Measurements from ENCODE around the gene ASNSD1.
"Not testable (repeated sequence)": the region's sequence is repeated elsewhere in the genome, so short reads cannot be mapped to it uniquely, and the experiment has no call there.

The ASNSD1 gene

DNA sequence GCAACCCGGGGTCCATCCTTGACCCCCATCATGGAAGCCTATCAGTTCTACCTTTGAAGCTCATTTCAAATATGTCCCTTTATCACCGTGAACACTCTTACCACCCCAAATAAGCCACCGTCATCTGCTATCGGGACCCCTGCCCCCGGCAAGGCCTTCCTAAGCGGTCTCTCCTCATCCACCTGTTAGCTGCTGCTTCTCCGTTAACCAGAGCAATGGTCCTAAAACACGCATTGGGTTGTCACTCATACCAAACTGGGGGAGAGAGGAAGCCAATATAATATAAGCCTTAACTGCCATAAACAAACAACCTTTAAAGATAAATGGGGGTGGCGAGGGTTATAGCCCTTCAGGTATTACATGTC, 680 bp downstream of the ASNSD1 start:
- peaks cover 35% of the 10 kb centered on the region for H3K4me1 ChIP-seq
- peaks cover 18% of the 10 kb centered on the region for H3K36me3 ChIP-seq
- peak overlapping the region; percentile 95 for H3K9ac ChIP-seq
- H3K9me3 ChIP-seq = no peaks in the 10 kb centered on the region
- H4K20me1 ChIP-seq = peaks cover 38% of the 10 kb centered on the region; the same call in 1 of the 2 replicates
- H3K27ac ChIP-seq = peak overlapping the region; percentile 91
- no peaks in the 10 kb centered on the region for H3K27me3 ChIP-seq
- H3K4me2 ChIP-seq = peak overlapping the region; percentile 95
- TF ChIP-seq Cebpa-rat (IDR thresholded peaks at IDR 0.05) = no peak
- peak overlapping the region; percentile 90 for H3K4me3 ChIP-seq

DNA sequence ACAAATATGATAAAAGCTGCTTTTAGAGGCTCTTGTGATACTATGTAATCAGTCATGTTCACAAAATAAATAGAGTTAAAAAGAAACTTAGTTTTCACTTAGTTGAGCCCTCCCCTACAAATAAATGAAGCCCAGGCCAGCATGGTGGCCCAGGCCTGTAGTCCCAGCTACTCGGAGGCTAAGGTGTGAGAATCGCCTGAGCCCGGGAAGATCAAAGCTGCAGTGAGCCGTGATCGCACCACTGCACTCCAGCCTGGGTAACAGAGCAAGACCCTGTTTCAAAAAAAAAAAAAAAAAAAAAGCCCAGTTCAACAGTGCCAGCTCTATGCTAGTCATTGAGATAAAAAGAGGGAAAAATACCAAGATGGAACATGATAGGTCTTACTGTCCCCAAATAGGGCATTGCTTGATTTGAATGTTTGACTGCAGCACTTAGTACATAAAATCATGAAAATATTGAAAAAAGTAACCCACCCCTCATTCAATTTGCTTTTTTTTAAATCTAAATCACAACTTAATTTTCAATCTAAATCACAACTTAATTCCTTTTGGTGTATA, 1.5 kb downstream of the ASNSD1 start:
- Histone ChIP-seq H3K27ac (no peak overlapping the region), H4K20me1 (peaks cover 38% of the 10 kb centered on the region; the same call in 1 of the 2 replicates), H3K4me2 (peak overlapping the region; percentile 95), H3K27me3 (no peaks in the 10 kb centered on the region), H3K9ac (peak overlapping the region; percentile 95), H3K9me3 (no peaks in the 10 kb centered on the region), H3K4me1 (peaks cover 30% of the 10 kb centered on the region), H3K36me3 (peaks cover 26% of the 10 kb centered on the region), H3K4me3 (peak overlapping the region; percentile 90)
- no peak for TF ChIP-seq Cebpa-rat (IDR thresholded peaks at IDR 0.05)

DNA sequence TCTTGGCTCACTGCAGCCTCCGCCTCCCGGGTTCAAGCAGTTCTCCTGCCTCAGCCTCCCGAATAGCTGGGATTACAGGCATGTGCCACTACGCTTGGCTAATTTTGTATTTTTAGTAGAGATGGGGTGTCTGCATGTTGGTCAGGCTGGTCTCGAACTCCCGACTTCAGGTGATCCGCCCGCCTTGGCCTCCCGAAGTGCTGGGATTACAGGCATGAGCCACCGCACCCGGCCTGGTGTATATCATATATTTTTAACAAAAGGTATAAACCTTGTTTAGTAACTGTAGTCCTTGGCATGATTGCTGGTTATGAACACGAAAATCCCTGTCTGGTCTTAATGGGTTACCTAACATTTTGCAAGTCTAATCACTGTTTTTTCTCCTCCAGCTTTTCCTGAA, 2.1 kb downstream of the ASNSD1 start:
- Histone ChIP-seq H3K4me1 (peaks cover 25% of the 10 kb centered on the region), H3K36me3 (peaks cover 32% of the 10 kb centered on the region), H3K4me2 (peak overlapping the region; percentile 95), H4K20me1 (peaks cover 38% of the 10 kb centered on the region; the same call in 1 of the 2 replicates)
- H3K27ac ChIP-seq, H3K27me3 ChIP-seq, H3K9ac ChIP-seq, H3K9me3 ChIP-seq, H3K4me3 ChIP-seq: not testable (repeated sequence)

DNA sequence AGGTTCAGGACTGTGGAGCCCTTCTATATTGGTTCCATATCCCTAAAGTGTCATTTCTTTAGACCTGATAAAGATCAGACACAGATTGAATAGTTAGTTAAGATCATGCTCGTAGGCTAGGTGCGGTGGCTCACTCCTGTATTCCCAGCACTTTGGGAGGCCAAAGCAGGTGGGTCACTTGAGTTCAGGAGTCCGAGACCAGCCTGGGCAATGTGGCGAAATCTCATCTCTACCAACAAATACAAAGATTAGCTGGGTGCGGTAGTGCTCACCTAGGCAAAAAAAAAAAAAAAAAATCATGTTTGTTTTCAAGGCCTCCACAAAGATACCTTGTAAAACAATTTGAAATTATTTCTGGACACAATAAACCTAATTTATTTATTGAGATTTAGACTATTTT, 8.7 kb downstream of the ASNSD1 start:
- no peaks in the 10 kb centered on the region for H3K27me3 ChIP-seq
- H3K9ac ChIP-seq = no peak overlapping the region
- H3K4me3 ChIP-seq = no peak overlapping the region
- H3K36me3 ChIP-seq = peaks cover 68% of the 10 kb centered on the region
- H3K27ac ChIP-seq = no peak overlapping the region
- H3K4me1 ChIP-seq = peaks cover 12% of the 10 kb centered on the region
- no peaks in the 10 kb centered on the region for H3K9me3 ChIP-seq
- H3K4me2 ChIP-seq = no peak overlapping the region
- no peak for TF ChIP-seq Cebpa-rat (IDR thresholded peaks at IDR 0.05)
- peaks cover 22% of the 10 kb centered on the region; the same call in 1 of the 2 replicates for H4K20me1 ChIP-seq

DNA sequence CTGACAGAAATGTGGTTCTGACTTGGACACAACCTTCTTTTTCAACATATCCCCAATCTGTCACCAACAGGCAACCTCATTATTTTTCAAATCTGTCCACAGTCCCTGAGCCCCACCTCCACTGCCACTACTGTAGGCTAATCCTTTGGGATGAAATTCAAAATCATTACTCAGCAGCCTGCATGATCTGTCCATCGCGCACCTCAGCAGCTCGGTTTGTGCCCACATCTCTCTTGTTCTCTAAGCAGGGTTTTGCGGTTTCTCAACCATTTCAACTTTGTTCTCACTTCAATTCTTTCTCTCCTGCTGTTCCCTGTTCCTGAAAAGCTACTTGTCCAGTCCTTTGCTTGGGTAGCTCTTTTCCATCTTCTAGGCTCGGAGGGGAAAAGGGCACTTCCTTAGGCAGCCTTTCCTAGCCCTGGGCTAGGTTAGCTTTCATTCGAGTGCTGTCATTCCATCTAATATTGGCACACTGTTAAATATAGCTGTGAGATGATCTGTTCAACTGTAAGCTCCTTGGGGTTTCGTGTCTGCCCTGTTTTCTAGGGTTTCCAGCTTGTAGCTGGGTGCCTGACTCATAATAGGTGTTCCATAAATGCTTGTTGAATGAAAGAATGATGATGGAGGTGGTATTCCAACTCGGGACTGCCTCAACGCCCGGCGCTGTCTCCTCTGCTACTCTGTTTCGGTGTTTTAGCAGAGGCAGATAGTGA, 12.6 kb downstream of the ASNSD1 start:
- Histone ChIP-seq H3K27me3 (no peaks in the 10 kb centered on the region), H3K36me3 (peaks cover 35% of the 10 kb centered on the region), H3K27ac (peak overlapping the region; percentile 80), H3K9me3 (peaks cover 17% of the 10 kb centered on the region), H4K20me1 (0 out of 2 replicates have a peak, but pooled peaks cover 9% of the 10 kb centered on the region), H3K4me1 (peaks cover 18% of the 10 kb centered on the region), H3K4me2 (peak overlapping the region; percentile 89), H3K9ac (peak overlapping the region; percentile 78), H3K4me3 (peak overlapping the region; percentile 68)
- no peak for TF ChIP-seq Cebpa-rat (IDR thresholded peaks at IDR 0.05)

DNA sequence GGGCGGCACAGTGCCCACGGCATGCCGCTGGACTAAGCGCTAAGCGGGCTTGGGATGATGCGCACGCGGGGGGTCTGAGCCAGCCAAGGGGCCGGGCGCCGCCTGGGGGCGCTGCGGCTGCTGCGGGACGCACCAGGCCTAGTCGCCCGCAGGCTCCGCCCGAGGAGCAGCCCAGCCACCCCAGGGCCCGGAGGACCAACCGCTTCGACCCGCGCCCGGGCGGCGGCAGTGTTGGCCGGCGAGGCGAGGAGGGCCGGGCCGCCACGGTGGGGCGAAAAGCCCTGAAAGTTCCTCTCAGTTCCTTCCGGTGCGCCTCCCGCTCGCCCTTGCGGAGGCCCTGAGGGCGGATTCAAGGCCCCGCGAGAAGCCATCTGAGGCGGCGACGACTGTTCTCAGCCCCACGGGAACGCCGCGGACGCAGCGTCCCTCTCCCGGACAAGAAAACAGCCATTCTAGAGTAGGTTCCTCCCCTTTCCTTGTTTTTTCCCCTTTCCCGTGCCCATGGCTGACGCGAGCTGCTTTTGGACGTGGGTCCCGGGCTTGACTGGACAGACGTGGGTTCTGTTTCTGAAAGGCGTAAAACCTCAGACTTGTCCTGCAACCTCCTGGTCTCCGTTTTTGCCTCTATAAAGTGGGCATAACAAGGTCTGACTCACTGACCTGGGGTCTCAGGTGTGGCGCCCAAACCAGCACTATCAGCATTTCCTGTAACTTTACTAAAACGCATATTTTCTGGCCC, 13.3 kb downstream of the ASNSD1 start, which contains the start of gene ANKAR:
Gene ANKAR, plus strand, starts transcription at position 297 of the 739 bp plus-strand sequence. CDS start 1,821 bp downstream, outside the sequence.
- no peak for TF ChIP-seq Cebpa-rat (IDR thresholded peaks at IDR 0.05)
- Histone ChIP-seq H4K20me1 (0 out of 2 replicates have a peak, but pooled peaks cover 9% of the 10 kb centered on the region), H3K36me3 (peaks cover 31% of the 10 kb centered on the region), H3K27ac (peak within 1 kb of the TSS; percentile 80), H3K9me3 (peaks cover 17% of the 10 kb centered on the region), H3K4me3 (peak within 1 kb of the TSS; percentile 68), H3K9ac (peak within 1 kb of the TSS; percentile 78), H3K4me2 (peak within 1 kb of the TSS; percentile 89), H3K27me3 (no peaks in the 10 kb centered on the region), H3K4me1 (peaks cover 18% of the 10 kb centered on the region)

DNA sequence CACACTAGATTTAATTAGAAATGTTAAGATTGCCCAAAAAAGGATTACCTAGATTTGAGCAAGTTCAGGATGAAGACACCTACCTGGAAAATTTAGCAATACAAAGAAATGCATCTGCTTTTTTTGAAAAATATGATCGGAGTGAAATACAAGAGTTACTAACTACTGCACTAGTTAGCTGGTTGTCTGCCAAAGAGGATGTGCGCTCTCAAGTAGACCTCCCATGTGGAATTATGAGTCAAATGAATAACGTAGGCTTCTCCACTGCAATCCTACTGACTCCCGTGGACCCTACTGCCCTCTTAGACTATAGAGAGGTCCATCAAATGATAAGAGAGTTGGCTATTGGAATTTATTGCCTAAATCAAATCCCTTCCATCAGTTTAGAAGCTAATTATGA, 15.2 kb downstream of the ASNSD1 start:
- Histone ChIP-seq H3K27ac (no peak overlapping the region), H4K20me1 (0 out of 2 replicates have a peak, but pooled peaks cover 4% of the 10 kb centered on the region), H3K9ac (no peak overlapping the region), H3K4me3 (no peak overlapping the region), H3K27me3 (no peaks in the 10 kb centered on the region), H3K9me3 (peaks cover 17% of the 10 kb centered on the region), H3K36me3 (peaks cover 15% of the 10 kb centered on the region), H3K4me2 (no peak overlapping the region), H3K4me1 (peaks cover 18% of the 10 kb centered on the region)
- TF ChIP-seq Cebpa-rat (IDR thresholded peaks at IDR 0.05) = no peak

DNA sequence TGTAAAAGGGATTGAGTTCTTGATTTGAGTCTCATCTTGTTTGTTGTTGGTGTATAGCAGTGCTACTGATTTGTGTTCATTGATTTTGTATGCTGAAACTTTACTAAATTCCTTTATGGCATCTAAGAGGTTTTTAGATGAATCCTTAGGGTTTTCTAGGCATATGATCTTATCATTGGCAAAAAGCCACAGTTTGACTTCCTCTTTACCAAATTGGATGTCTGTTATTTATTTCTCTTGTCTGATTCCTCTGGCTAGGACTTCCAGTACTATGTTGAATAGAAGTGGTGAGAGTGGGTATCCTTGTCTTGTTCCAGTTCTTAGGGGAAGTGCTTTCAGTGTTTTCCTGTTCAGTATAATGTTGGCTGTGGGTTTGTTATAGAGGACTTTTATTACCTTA, 18.0 kb downstream of the ASNSD1 start:
- H3K27me3 ChIP-seq = no peaks in the 10 kb centered on the region
- no peak overlapping the region for H3K4me3 ChIP-seq
- H3K27ac ChIP-seq = no peak overlapping the region
- no peak overlapping the region for H3K4me2 ChIP-seq
- peaks cover 17% of the 10 kb centered on the region for H3K9me3 ChIP-seq
- H3K9ac ChIP-seq = no peak overlapping the region
- H3K4me1 ChIP-seq = peaks cover 9% of the 10 kb centered on the region
- TF ChIP-seq Cebpa-rat (IDR thresholded peaks at IDR 0.05) = no peak
- no peaks in the 10 kb centered on the region for H3K36me3 ChIP-seq
- no peaks in the 10 kb centered on the region for H4K20me1 ChIP-seq

DNA sequence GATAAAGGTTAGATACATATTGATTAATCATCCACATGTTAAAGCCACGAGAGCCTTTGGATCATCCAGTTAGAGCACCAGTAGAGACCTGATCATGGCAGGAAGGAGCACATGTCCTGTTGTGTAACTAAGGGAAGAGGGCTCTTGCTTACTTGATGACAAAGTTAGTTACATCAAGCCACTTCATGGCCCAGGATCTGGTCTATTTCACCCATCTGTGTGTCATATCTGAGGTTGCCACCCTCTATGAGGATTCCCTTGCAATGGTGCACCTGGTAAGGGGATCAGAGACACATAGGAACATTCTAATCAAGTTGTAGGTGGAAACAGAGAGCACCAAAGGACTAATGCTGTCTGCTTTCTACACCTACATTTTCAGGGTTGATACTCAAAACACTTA, 19.9 kb downstream of the ASNSD1 start:
- H3K27me3 ChIP-seq = no peaks in the 10 kb centered on the region
- no peaks in the 10 kb centered on the region for H4K20me1 ChIP-seq
- H3K4me1 ChIP-seq = peaks cover 7% of the 10 kb centered on the region; the same call in 1 of the 2 replicates
- H3K4me2 ChIP-seq = no peak overlapping the region
- H3K4me3 ChIP-seq = no peak overlapping the region
- no peak for TF ChIP-seq Cebpa-rat (IDR thresholded peaks at IDR 0.05)
- H3K9me3 ChIP-seq = peaks cover 17% of the 10 kb centered on the region
- H3K9ac ChIP-seq = no peak overlapping the region
- no peaks in the 10 kb centered on the region for H3K36me3 ChIP-seq
- no peak overlapping the region for H3K27ac ChIP-seq

DNA sequence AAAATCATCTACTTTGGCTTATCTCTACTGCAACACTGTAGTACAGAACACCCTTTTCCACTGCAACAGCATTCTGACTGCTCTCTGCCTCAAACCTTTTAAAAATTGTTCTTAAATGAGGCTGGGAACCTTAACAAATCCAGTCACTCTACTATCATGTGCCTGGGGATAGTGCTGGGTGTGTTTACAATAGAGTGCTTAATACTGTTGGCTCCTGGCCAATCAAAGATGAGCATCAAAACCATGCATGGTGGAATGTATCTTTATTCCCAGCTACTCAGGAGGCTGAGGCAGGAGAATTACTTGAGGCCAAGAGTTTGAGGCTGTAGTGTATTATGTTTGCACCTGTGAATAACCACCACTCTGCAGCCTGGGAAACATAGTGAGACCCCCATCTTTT, 20.6 kb downstream of the ASNSD1 start:
- Histone ChIP-seq H3K4me2 (no peak overlapping the region), H3K9me3 (peaks cover 17% of the 10 kb centered on the region), H3K27ac (no peak overlapping the region), H3K4me1 (peaks cover 7% of the 10 kb centered on the region; the same call in 1 of the 2 replicates), H3K27me3 (no peaks in the 10 kb centered on the region), H3K36me3 (no peaks in the 10 kb centered on the region), H4K20me1 (no peaks in the 10 kb centered on the region), H3K4me3 (no peak overlapping the region), H3K9ac (no peak overlapping the region)
- TF ChIP-seq Cebpa-rat (IDR thresholded peaks at IDR 0.05) = no peak

Measured in BLaER1 (cell line).